GM11168 (cell line): ENCODE results near the gene CDKN2B-AS1.

Experiments
- in situ Hi-C: fragments of 300-500 bp; cut with MboI; formaldehyde crosslinking; loops from one replicate; pipeline ENCODE4 v1.12.0; 2022; ENCODE audit warnings: low sequenced_read_pairs; ENCODE audit not compliant: unreplicated experiment

CDKN2B-AS1 gene

DNA sequence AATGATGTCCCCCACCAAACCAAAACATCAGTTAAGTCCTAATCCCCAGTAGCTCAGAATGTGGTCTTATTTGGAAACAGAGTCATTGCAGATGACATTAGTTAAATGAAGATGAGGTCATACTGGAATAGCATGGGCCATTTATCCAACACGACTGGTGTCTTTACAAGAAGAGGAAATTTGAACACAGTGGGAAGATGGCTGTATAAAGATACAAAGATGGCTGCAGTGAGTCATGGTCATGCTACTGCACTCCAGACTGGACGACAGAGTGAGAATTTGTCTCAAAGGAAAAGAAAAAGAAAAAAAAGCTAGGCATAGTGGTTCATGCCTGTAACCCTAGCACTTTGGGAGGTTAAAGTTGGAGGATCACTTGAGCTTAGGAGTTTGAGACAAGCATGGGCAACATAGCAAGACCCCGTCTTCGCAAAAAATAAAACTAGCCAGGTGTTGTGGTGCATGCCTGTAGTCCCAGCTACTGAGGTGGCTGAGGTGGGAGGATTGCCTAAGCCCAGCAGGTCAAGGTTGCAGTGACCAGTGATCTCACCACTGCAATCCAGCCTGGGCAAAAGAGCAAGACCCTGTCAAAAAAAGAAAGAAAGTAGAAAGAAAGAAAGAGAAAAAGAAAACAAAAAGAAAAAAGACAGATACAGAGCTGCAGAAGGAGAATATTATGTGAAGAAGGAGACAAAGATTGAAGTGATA lies 144.5 kb downstream of the CDKN2B-AS1 start:
- in situ Hi-C loops = no loop called here

DNA sequence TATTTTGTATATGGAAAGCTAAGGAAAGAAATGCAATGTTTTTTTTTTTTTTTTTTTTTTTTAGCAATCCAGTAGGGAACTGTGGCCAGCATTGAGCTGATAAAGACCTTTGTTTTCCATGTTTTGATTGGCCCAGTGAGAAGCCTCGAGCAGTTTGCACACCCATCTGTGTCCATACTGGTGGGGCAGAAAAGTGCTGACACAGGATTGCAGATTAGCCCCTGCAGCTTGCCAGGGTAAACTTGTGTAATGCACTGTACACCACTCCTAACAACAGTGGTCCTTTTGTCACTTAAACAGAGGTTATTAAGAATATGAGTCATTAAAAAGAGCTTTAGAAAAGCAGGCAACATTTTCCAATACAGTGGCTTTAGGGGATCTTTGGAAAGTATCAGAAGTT lies 147.3 kb downstream of the CDKN2B-AS1 start:
- in situ Hi-C loops = no loop called here

GRCh38 chr9:22142671-22143070 lies 148.1 kb downstream of the CDKN2B-AS1 start:
- in situ Hi-C loops = no loop called here

DNA sequence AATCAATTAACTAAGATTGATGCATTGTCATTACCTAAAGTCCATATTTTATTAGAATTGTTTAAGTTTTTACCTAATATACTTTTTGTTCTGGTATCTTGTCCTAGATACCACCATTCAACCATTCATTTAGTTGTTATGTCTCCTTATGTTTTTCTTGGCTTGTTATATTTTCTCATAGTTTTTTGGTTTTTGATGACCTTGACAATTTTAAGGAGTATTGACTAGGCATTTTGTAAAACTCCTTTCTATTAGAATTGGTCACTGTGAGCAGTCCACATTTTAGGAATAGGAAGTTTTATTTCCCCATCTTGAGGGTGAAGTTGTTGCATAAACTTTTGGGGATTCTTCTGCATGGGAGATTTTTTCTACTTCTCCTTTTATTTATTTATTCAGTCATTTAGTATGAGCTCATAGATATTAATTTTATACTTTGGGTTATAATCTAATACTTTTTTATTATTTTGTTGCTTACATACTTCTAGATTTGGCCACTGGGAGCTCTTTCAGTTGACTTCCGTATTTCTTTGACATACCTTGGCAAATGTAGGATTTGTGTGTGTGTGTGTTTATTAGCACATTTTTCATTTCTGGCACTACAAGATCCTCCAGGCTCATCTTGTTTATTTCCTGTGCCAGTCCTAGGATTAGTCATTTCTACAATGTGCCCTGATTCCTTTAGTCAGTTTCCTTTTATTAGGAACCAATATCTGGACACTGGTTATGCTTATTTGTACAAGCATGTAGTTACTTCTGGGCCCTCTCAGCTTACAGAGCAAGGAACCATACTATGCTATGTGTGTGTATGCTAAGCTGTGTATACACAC lies 149.4 kb downstream of the CDKN2B-AS1 start:
- in situ Hi-C loops = no loop called here

GRCh38 chr9:22146604-22147003 lies 152.0 kb downstream of the CDKN2B-AS1 start:
- in situ Hi-C loops = no loop called here

DNA sequence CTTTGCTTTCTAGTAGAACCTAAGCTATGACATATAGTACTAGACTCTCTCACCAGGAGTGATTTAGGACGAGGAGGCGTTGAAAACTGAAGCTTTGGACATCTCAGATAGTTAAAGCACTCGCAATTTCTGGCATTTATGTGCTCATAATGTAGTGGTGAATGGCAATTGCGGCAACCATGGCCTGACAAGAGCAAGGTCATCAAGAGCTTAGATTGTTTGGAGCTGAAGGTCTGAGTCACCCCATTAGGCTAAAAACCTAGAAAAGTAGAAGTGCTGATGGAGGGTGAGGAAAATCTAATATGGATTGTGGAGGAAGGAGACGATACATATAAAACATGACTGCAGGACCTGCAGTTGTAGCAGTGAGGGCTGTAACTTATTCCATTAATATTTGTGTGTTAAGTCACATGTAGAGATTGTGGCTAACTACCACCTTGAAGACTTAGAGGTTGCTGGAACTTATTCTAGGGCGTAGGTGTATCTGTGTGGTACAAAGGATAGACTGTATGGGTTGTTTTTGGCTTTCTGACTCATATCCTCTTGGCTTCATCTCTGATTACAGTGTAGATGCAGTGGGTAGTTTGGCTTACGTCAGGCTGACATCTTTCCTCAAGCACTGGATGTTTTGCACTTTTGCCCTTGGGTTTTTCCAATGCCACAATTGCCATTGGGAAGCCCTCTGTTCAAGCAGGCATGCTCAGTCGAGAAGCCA lies 153.4 kb downstream of the CDKN2B-AS1 start:
- in situ Hi-C loops = no loop called here

- in situ Hi-C loops = no loop called here
Observed at GRCh38 chr9:22148528-22148875, 153.9 kb downstream of the CDKN2B-AS1 start.

DNA sequence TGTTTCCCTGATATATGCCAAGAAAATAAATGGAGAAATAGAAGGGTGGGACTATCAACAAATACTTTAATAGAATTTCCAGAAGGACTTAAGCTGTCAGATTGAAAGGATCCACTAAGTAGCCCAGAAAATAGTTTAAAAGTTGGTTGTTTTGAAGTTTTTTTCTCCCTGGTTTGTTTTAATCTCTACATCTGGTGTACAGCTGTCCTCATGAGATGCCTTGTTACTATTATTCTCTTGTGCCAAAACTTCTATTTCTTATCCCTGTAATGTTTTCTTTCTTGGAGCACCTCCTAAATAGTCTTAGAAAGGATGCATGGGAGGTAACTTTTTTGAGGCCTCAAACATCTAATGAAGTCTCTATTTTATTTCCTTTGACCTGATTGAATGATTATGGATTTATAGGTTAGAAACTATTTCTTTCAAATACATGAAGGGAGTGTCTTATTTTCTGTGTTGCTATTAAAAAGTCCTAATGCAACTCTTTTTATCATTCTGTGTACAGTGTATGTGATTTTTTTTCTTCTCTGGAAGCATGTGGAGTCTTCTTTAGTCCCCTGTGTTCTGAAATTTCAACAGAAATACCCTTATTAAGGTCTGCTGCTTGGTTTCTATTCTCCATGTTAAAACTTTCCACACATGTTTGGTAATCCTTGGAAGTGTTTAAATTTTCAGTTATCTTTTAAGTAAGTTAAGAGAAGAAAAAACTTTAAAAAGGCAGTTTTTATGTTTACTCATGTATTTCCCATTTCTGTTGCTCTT lies 154.5 kb downstream of the CDKN2B-AS1 start:
- in situ Hi-C loops = no loop called here

- in situ Hi-C loops = no loop called here
Observed at GRCh38 chr9:22154064-22154463, 159.5 kb downstream of the CDKN2B-AS1 start.

DNA sequence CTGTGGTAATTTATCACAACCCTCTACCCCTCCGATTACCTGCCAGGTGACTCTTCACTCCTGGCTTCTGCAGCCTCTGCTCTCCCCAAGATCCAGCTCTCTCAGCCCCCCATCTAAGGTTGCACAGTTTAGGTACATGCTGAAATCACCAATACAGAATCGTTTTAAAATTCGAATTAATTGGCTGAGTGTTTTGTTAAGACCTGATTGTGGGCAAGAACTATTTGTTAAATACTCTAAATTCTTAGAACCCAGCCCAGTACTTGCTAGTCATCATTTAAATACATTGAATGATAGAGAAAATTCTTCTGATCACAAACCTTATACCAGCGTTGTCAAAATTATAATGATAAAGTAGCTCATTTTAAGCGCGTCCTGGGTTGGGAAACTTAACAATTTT lies 162.0 kb downstream of the CDKN2B-AS1 start:
- in situ Hi-C loops = no loop called here

- in situ Hi-C loops = no loop called here
Observed at GRCh38 chr9:22157276-22157675, 162.7 kb downstream of the CDKN2B-AS1 start.

DNA sequence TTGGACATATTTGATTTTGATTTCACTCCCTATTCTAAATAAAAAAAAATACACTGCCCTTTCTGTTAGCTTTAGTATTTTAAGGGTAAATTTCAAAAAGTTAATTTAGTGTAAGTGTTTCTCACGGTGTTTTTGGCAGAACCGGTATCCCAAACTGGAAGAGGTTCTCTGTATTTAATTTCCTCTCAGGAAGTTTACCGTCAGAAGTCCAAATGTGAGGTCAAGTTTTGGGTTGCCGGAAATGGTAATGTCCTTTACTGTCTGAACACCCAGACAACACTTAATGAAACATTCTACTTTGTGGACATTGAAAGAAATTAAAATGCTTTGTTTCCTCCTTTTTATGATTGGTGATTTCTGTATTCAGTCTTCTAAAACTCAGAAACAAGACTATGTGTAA lies 163.2 kb downstream of the CDKN2B-AS1 start:
- in situ Hi-C loops = no loop called here

GRCh38 chr9:22158271-22158670 lies 163.7 kb downstream of the CDKN2B-AS1 start:
- in situ Hi-C loops = no loop called here

DNA sequence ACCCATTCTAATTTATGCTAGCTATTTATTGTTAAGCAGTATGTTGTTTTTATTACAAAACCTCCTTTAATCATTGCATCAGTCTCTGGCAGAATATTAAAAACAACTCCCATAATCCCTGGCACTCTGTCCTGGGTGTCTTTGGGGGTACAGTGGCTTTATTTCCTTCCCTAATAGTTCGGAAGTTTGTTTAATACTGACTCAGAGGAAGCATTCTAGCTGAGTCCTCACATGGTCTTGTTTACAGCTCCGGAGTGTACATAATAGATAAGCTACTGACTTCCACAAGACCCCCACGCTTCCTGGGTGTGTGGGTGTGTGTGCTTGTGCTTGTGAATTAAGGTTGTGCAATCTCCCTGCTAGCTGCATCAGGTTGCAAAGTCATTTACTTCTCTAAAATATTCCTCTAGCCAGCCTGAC lies 164.3 kb downstream of the CDKN2B-AS1 start:
- in situ Hi-C loops = no loop called here

GRCh38 chr9:22159586-22159985 lies 165.0 kb downstream of the CDKN2B-AS1 start:
- in situ Hi-C loops = no loop called here

GRCh38 chr9:22160221-22160620 lies 165.6 kb downstream of the CDKN2B-AS1 start:
- in situ Hi-C loops = no loop called here

- in situ Hi-C loops = no loop called here
Observed at GRCh38 chr9:22165144-22165543, 170.6 kb downstream of the CDKN2B-AS1 start.

- in situ Hi-C loops = no loop called here
Observed at GRCh38 chr9:22169243-22169642, 174.7 kb downstream of the CDKN2B-AS1 start.

DNA sequence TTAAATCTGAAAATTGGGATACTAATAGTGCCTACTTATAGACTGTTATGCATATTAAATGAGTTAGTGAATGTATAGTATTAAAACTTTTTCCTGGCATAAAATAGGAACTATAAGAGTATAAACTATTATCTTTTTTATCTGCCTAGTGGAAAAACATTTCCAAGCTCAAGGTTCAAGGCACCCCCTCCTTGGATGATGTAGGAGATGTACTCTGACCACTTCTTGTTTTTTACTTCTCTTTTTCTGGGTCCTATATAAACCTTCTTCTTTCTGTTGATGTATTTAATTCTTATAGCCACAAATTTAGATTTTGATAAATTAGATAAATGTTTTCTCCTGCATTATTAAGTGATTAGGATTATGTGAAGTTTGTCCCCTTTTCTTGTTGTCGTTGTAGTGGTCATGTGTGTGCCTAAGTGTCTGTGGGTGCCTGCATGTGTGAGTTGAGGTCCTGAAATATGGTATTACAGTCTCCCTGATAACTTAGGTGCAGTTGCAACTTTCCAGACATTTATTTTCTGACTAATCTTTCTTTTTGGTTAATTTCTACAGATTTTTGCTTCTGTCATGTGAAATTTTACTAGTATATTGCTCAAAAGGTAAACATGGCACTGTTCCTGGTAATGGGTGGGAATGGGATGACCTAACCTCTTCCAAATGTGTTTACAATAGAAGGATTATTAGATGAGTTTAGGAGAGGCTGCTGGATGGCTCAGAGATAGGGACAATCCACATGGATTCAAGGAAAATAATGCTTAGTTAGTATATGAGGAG lies 175.3 kb downstream of the CDKN2B-AS1 start:
- in situ Hi-C loops = no loop called here
